Nephron (organoid): ENCODE results near the gene GPR119.
"Not testable (repeated sequence)": the region's sequence is repeated elsewhere in the genome, so short reads cannot be mapped to it uniquely, and the experiment has no call there.

Experiments
- H3K27ac Mint-ChIP-seq, 3 experiments: 2 replicates each; pipeline ENCODE4 v1.8.0; 2020; ENCODE audit warnings: mixed read lengths in 3 of 3, mild to moderate bottlenecking in 2 of 3, moderate library complexity in 1 of 3
- H3K27me3 Mint-ChIP-seq: 2 replicates; pipeline ENCODE4 v1.8.0; 2021; ENCODE audit warnings: low read depth, mild to moderate bottlenecking, moderate library complexity, mixed read lengths
- H3K36me3 Mint-ChIP-seq: 2 replicates; pipeline ENCODE4 v1.8.0; 2020; ENCODE audit warnings: low read depth, mixed read lengths
- H3K4me1 Mint-ChIP-seq: 2 replicates; pipeline ENCODE4 v1.8.0; 2020; ENCODE audit warnings: mixed read lengths
- H3K4me3 Mint-ChIP-seq, 3 experiments: 2 replicates each; pipeline ENCODE4 v1.8.0; 2020; ENCODE audit warnings: mild to moderate bottlenecking in 3 of 3, mixed read lengths in 3 of 3, moderate library complexity in 2 of 3
- H3K9me3 Mint-ChIP-seq: 2 replicates; pipeline ENCODE4 v1.8.0; 2020; ENCODE audit warnings: mixed read lengths
- TF ChIP-seq, protein P1 (sequence below), 3 experiments: fragments of 200-600 bp; sonication (generic); IDR thresholded peaks; one replicate each; pipeline ENCODE4 v1.5.0; 2021; ENCODE audit warnings: antibody characterized with exemption in 3 of 3; ENCODE audit not compliant: unreplicated experiment in 3 of 3

GPR119 gene

DNA sequence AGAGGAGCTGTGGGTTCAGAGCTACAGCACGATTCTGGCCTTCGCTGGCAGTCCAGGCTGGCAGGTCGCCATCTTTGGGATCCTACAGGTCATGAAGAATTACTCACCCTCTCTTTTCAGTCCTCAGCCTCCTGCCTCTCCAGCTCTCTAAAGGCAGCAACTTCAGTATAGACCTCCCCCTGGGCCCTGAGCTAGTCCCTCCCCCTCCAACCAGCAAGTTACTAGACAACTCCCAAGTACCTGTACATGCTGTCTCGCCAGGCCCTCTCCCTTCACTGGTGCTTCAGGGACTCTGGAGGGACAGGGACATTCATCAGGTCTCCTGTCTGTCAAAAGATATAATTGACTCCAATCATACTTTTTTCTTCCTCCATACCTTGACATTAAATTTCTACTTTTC lies at the start of gene GPR119:
Gene GPR119 (minus strand): TSS at position 155 of the 400 bp plus-strand sequence. CDS start 227 bp downstream, outside the sequence.
- H3K4me1 Mint-ChIP-seq, result no peaks in the 10 kb centered on the region
- no peaks in the 10 kb centered on the region for H3K36me3 Mint-ChIP-seq
- H3K27me3 Mint-ChIP-seq, result peaks cover 5% of the 10 kb centered on the region
- no peak within 1 kb of the TSS for H3K4me3 Mint-ChIP-seq
- H3K27ac Mint-ChIP-seq, result no peak within 1 kb of the TSS
- TF ChIP-seq, protein P1, sequence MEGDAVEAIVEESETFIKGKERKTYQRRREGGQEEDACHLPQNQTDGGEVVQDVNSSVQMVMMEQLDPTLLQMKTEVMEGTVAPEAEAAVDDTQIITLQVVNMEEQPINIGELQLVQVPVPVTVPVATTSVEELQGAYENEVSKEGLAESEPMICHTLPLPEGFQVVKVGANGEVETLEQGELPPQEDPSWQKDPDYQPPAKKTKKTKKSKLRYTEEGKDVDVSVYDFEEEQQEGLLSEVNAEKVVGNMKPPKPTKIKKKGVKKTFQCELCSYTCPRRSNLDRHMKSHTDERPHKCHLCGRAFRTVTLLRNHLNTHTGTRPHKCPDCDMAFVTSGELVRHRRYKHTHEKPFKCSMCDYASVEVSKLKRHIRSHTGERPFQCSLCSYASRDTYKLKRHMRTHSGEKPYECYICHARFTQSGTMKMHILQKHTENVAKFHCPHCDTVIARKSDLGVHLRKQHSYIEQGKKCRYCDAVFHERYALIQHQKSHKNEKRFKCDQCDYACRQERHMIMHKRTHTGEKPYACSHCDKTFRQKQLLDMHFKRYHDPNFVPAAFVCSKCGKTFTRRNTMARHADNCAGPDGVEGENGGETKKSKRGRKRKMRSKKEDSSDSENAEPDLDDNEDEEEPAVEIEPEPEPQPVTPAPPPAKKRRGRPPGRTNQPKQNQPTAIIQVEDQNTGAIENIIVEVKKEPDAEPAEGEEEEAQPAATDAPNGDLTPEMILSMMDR (IDR thresholded peaks at IDR 0.05; ENCODE audit: unreplicated experiment in 3 of 3), result no peak
- H3K9me3 Mint-ChIP-seq, result peaks cover 2% of the 10 kb centered on the region

DNA sequence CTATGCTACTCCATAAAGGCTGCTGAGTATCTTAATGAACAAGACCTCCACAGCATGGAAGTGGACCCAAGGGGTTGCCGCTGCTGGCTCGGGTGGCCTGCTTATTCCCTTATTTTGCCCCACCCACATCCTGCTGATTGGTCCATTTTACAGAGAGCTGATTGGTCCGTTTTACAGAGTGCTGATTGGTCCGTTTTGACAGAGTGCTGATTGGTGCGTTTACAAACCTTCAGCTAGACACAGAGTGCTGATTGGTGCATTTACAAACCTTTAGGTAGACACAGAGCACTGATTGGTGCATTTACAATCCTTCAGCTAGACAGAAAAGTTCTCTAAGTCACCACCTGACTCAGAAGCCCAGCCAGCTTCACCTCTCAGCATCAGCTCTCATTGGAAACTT lies 43.8 kb upstream of the GPR119 start:
- not testable (repeated sequence) for H3K4me1 Mint-ChIP-seq, H3K9me3 Mint-ChIP-seq, H3K27me3 Mint-ChIP-seq, H3K4me3 Mint-ChIP-seq, H3K36me3 Mint-ChIP-seq, H3K27ac Mint-ChIP-seq

DNA sequence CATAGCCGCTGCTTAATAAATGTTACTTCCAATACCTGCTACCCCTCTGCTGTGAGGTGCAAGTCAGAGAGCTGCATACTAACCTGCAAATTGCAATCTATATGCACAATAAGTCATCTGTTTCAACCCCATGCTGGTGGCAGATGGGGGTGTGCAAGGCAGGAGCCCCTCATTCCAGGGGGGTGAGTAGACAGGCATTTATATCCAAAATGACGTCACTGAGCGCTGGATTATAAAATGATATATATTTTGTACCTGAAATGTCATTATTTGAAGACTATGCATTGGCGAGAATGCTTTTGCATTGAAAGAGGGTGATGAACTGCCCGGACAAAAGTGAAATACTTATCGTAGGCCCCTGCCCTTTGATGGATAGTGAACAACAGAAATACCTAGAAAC lies 41.1 kb upstream of the GPR119 start:
- peaks cover 8% of the 10 kb centered on the region for H3K9me3 Mint-ChIP-seq
- H3K36me3 Mint-ChIP-seq, result no peaks in the 10 kb centered on the region
- no peak overlapping the region for H3K4me3 Mint-ChIP-seq
- H3K4me1 Mint-ChIP-seq, result no peaks in the 10 kb centered on the region
- no peak overlapping the region for H3K27ac Mint-ChIP-seq
- TF ChIP-seq, protein P1 (IDR thresholded peaks at IDR 0.05; ENCODE audit: unreplicated experiment in 3 of 3), result no peak
- no peaks in the 10 kb centered on the region for H3K27me3 Mint-ChIP-seq

DNA sequence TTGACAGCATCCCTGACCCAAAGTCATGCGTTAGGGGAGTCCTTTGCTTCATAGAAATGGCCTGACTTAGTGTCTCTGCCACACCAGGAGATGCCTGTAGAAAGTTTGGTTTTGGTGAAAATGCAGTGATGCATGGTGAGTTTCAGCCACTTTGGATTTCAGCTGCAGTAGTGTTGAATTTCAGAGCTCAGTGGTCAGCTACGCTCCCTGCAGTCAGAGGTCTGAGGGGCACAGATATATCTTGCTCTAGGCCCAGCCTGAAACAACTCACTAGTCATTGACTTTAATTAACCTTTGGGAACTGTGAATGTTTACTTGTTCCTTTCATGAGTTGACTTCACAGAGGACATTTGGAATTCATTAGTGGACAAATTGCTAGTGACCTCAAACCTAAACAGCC lies 33.8 kb upstream of the GPR119 start:
- no peaks in the 10 kb centered on the region for H3K4me1 Mint-ChIP-seq
- TF ChIP-seq, protein P1 (IDR thresholded peaks at IDR 0.05; ENCODE audit: unreplicated experiment in 3 of 3), result no peak
- H3K27ac Mint-ChIP-seq, result peak overlapping the region in 1 of 3 experiments; percentile 67
- no peak overlapping the region for H3K4me3 Mint-ChIP-seq
- H3K36me3 Mint-ChIP-seq, result peaks cover 8% of the 10 kb centered on the region
- no peaks in the 10 kb centered on the region for H3K9me3 Mint-ChIP-seq
- no peaks in the 10 kb centered on the region for H3K27me3 Mint-ChIP-seq

DNA sequence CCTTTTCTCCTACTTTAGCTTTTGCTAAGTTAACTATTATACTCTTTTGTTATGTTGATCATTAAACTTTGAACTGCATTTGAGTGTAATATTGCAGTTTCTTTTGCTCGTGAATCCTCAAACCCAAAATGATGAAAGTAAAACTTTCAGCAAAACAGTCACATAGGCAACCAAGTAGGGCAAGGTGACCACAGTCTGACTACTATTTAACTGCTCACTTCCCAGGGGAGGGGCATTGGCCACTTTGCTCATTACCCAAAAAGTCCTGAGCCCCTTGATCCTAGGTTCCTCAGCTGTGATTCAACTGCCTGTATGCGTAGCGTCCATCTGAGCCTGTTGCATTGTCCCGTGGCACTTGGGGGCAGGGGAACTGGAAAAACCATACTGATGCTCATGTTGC lies 33.3 kb upstream of the GPR119 start:
- peak overlapping the region in 1 of 3 experiments; percentile 67 for H3K27ac Mint-ChIP-seq
- peaks cover 12% of the 10 kb centered on the region for H3K36me3 Mint-ChIP-seq
- no peaks in the 10 kb centered on the region for H3K9me3 Mint-ChIP-seq
- no peaks in the 10 kb centered on the region for H3K27me3 Mint-ChIP-seq
- TF ChIP-seq, protein P1 (IDR thresholded peaks at IDR 0.05; ENCODE audit: unreplicated experiment in 3 of 3), result no peak
- H3K4me1 Mint-ChIP-seq, result no peaks in the 10 kb centered on the region
- H3K4me3 Mint-ChIP-seq, result no peak overlapping the region

DNA sequence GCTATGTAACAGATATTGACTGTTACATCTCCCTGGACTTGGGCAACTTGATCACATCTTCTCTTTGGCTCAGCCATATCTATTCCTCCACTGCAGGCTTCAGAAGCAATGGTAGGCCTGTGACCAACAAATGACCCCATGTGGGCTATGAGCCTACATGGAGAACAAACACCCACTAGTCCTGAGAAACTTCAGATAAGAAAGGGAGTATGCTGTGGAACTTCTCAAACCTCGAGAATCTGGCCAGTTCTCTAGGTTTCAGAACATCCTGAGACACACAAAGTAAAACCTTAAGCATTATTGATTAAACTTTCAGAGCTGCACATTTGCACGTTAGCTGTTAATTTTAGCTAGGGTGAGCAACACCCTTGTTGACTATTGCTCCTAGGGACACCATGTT lies 32.6 kb upstream of the GPR119 start:
- peaks cover 15% of the 10 kb centered on the region for H3K36me3 Mint-ChIP-seq
- no peaks in the 10 kb centered on the region for H3K4me1 Mint-ChIP-seq
- no peak overlapping the region for H3K4me3 Mint-ChIP-seq
- H3K9me3 Mint-ChIP-seq, result no peaks in the 10 kb centered on the region
- peak overlapping the region in 1 of 3 experiments; percentile 67 for H3K27ac Mint-ChIP-seq
- no peaks in the 10 kb centered on the region for H3K27me3 Mint-ChIP-seq
- TF ChIP-seq, protein P1 (IDR thresholded peaks at IDR 0.05; ENCODE audit: unreplicated experiment in 3 of 3), result no peak
